ENCODE measurements around the gene PTTG1IP. TPM values are rescaled to one million over a fixed set of nuclear protein-coding genes. Genes with fewer than 3 reads are reported as not detected.

Gene PTTG1IP
- total RNA-seq, 1 donor from 2014 or later, result 240 TPM

DNA sequence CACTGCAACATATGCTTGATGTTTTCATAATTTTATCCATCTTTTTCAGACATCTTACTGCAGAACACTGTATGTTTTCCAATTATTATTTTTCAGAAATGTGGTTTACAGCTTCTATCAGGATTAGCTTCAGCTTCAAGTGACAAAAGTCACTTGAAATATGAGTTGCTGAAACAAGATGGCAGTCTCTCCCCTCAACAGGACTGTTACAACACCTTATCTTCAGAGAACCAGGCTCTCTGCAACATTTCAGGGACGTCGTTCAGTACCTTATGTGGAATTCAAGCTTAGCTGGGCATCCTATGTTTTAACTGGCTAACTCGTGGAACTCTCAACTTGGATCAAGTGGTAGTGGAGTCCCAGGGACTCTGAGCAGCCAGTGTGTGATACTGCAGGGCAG, 69.8 kb downstream of the PTTG1IP start:
- H3K4me3 Mint-ChIP-seq (ENCODE audit: unreplicated experiment), result no peak overlapping the region

DNA sequence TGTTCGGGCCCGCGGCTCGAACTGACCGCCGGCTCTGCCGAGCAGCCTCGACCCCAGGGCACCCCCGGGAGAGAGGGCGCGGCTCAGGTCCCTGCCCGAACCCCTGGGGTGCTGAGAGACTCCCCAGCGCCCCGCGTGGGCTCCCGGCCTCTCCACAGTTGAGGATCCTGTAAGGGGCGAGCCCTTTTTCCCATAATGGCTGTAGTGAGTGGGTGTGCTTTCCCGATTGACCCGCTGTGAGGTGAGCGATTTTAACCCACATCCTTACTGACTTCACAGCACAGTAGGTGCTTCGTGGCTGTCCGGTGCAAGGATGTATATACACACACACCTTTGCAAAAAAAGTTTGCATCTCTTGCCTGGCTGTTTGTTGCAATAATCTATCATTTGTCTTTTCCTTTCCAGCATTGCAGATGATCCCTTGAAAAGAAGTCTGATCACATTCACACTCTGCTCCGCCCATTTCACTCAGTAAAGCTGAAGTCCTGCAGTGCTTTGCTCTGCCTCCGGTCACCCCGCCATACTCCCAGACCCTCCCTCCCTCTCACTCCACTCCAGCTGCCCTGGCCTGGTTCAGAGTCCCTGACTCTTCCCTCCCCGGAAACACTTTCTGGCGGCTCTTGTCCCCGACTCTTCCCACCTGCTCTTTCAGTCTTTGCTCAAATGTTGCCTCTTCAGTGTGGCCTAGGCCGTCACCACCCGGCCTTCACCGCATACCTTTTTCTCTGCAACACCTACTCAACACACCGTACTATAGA, 70.9 kb downstream of the PTTG1IP start:
- H3K9ac ChIP-seq (ENCODE audit: low read length), result peak overlapping the region; percentile 92
- peaks cover 23% of the 10 kb centered on the region for H3K36me3 ChIP-seq (ENCODE audit: insufficient read depth, low read length)
- Mint-ChIP-seq H3K36me3 (ENCODE audit: low read depth, unreplicated experiment) (peaks cover 17% of the 10 kb centered on the region), H3K4me1 (ENCODE audit: low read depth, unreplicated experiment) (peaks cover 10% of the 10 kb centered on the region), H3K27ac (ENCODE audit: unreplicated experiment) (no peak overlapping the region), H3K27me3 (ENCODE audit: low read depth, unreplicated experiment) (no peaks in the 10 kb centered on the region), H3K4me3 (ENCODE audit: unreplicated experiment) (peak overlapping the region; percentile 86), H3K9me3 (ENCODE audit: unreplicated experiment) (no peaks in the 10 kb centered on the region)
- DNase-seq (ENCODE audit: low read depth) (no peak), FAIRE-seq (no peak)
- H4K20me1 ChIP-seq (ENCODE audit: insufficient read depth, low read length), result peaks cover 58% of the 10 kb centered on the region
- H3K4me3 ChIP-seq (ENCODE audit: insufficient read depth, low read depth, low read length), result peak overlapping the region; percentile 93
- H2AFZ ChIP-seq (ENCODE audit: low read depth, low read length), result peak overlapping the region; percentile 15
- no peaks in the 10 kb centered on the region for H3K9me3 ChIP-seq (ENCODE audit: insufficient read depth, low read depth, low read length)
- peak overlapping the region; percentile 69 for H3K27ac ChIP-seq (ENCODE audit: low read depth, low read length)
- no peak for TF ChIP-seq EZH2 (IDR thresholded peaks at IDR 0.05; ENCODE audit: insufficient read depth, low read length)
- TF ChIP-seq, protein P1, sequence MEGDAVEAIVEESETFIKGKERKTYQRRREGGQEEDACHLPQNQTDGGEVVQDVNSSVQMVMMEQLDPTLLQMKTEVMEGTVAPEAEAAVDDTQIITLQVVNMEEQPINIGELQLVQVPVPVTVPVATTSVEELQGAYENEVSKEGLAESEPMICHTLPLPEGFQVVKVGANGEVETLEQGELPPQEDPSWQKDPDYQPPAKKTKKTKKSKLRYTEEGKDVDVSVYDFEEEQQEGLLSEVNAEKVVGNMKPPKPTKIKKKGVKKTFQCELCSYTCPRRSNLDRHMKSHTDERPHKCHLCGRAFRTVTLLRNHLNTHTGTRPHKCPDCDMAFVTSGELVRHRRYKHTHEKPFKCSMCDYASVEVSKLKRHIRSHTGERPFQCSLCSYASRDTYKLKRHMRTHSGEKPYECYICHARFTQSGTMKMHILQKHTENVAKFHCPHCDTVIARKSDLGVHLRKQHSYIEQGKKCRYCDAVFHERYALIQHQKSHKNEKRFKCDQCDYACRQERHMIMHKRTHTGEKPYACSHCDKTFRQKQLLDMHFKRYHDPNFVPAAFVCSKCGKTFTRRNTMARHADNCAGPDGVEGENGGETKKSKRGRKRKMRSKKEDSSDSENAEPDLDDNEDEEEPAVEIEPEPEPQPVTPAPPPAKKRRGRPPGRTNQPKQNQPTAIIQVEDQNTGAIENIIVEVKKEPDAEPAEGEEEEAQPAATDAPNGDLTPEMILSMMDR (IDR thresholded peaks at IDR 0.05; ENCODE audit: insufficient read depth, low read depth, low read length), result no peak
- peaks cover 16% of the 10 kb centered on the region for H3K4me1 ChIP-seq (ENCODE audit: insufficient read depth, low read length)
- no peaks in the 10 kb centered on the region for H3K27me3 ChIP-seq (ENCODE audit: insufficient read depth, low read length)
- H3K79me2 ChIP-seq (ENCODE audit: insufficient read depth, low read length), result peaks cover 54% of the 10 kb centered on the region
- peak overlapping the region; percentile 98 for H3K4me2 ChIP-seq (ENCODE audit: low read length)

More for the DNA sequence above, 69.8 kb downstream of the PTTG1IP start:
- Histone ChIP-seq H2AFZ (ENCODE audit: low read depth, low read length) (no peak overlapping the region), H3K27ac (ENCODE audit: low read depth, low read length) (no peak overlapping the region), H3K9ac (ENCODE audit: low read length) (no peak overlapping the region), H3K4me3 (ENCODE audit: insufficient read depth, low read depth, low read length) (no peak overlapping the region), H3K9me3 (ENCODE audit: insufficient read depth, low read depth, low read length) (no peaks in the 10 kb centered on the region), H3K4me1 (ENCODE audit: insufficient read depth, low read length) (peaks cover 16% of the 10 kb centered on the region), H3K27me3 (ENCODE audit: insufficient read depth, low read length) (no peaks in the 10 kb centered on the region), H3K36me3 (ENCODE audit: insufficient read depth, low read length) (peaks cover 24% of the 10 kb centered on the region), H4K20me1 (ENCODE audit: insufficient read depth, low read length) (peaks cover 53% of the 10 kb centered on the region), H3K79me2 (ENCODE audit: insufficient read depth, low read length) (peaks cover 48% of the 10 kb centered on the region), H3K4me2 (ENCODE audit: low read length) (no peak overlapping the region)
- TF ChIP-seq, protein P1 (IDR thresholded peaks at IDR 0.05; ENCODE audit: insufficient read depth, low read depth, low read length), result no peak
- TF ChIP-seq EZH2 (IDR thresholded peaks at IDR 0.05; ENCODE audit: insufficient read depth, low read length), result no peak
- peaks cover 10% of the 10 kb centered on the region for H3K4me1 Mint-ChIP-seq (ENCODE audit: low read depth, unreplicated experiment)
- peaks cover 16% of the 10 kb centered on the region for H3K36me3 Mint-ChIP-seq (ENCODE audit: low read depth, unreplicated experiment)
- DNase-seq (ENCODE audit: low read depth) (no peak), FAIRE-seq (no peak)
- H3K27me3 Mint-ChIP-seq (ENCODE audit: low read depth, unreplicated experiment), result no peaks in the 10 kb centered on the region
- H3K27ac Mint-ChIP-seq (ENCODE audit: unreplicated experiment), result no peak overlapping the region
- H3K9me3 Mint-ChIP-seq (ENCODE audit: unreplicated experiment), result no peaks in the 10 kb centered on the region

Measured in astrocyte (in vitro differentiated cells and primary cell).